GM13976 (cell line): ENCODE results near the gene PLD6.
A peak's percentile ranks its signal among the peaks of the same experiment; 100 is the strongest.

ENCODE experiments used
- DNase-seq: peaks from one replicate; pipeline ENCODE4 v3.0.0; 2012; ENCODE audit warnings: low spot score
- CTCF ChIP-seq: IDR thresholded peaks from 2 replicates; pipeline ENCODE4 v1.5.1; 2012; ENCODE audit warnings: borderline replicate concordance, mild to moderate bottlenecking; ENCODE audit not compliant: insufficient read depth; ENCODE audit errors: extremely low read depth, missing control alignments, control extremely low read depth
- in situ Hi-C: fragments of 300-500 bp; cut with MboI; formaldehyde crosslinking; loops from one replicate; pipeline ENCODE4 v1.12.0; 2022; ENCODE audit warnings: low sequenced_read_pairs, mixed read lengths, inconsistent platforms; ENCODE audit not compliant: unreplicated experiment

Gene PLD6

GRCh38 chr17:17242246-17242645, 36.1 kb upstream of the PLD6 start:
- DNase-seq = no peak
- in situ Hi-C loops = no loop called here
- TF ChIP-seq CTCF = no peak

GRCh38 chr17:17241656-17242055, 35.5 kb upstream of the PLD6 start:
- DNase-seq = no peak
- no peak for TF ChIP-seq CTCF
- in situ Hi-C loops = no loop called here

- no peak for DNase-seq
- no peak for TF ChIP-seq CTCF
- in situ Hi-C loops = no loop called here
These were observed 33.7 kb upstream of the PLD6 start for GRCh38 chr17:17239832-17240231.

DNA sequence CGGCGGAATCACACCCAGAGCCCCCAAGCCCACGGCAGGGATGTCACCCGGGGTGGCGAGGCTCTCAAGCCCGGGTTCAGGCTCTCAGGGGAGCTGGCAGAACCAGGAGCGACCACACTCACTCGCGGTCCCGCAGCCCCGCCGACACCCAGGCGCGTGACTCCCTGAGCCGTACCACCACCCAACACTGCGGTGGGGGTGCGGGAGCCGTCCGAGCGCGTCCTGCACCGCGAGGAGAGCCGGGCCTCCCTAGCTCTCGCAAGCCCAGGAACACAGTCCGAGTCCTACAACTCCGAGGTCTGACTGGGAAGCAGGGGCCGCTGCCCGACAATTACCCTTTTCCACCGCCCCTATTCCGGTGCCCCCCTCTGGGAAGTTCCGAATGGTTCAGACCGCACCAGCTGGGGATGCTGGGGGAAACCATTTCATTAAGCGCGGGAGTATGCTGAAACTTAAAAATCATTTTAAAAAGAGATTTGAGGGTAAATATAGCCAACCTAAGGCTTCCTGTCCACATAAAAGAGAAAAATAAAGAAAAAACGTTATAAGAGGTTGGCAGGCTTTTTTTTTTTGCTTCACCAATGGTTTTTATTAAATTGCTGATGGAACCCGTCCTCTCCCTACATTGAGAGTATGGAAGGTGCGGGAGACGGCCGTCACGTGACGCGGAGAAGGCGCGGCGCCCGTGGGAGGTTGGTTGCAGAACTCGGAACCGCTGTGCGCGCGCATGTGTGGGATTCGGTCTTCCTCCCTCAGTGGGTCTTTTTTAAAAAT, 31.1 kb upstream of the PLD6 start, which contains the start of gene FLCN:
Gene FLCN (minus strand): TSS at position 143 of the 774 bp plus-strand sequence. CDS start 9,031 bp downstream, outside the sequence.
- TF ChIP-seq CTCF = no peak
- DNase-seq = peak; percentile 92
- in situ Hi-C loops = no loop called here

GRCh38 chr17:17236295-17237025, 30.3 kb upstream of the PLD6 start:
- TF ChIP-seq CTCF = no peak
- in situ Hi-C loops = no loop called here

GRCh38 chr17:17235212-17236174, 29.4 kb upstream of the PLD6 start:
- DNase-seq = no peak
- no peak for TF ChIP-seq CTCF
- in situ Hi-C loops = no loop called here

More at GRCh38 chr17:17236295-17237025, 30.3 kb upstream of the PLD6 start:
- no peak for DNase-seq
